HFF-Myc (cell line): ENCODE results near the gene RFT1.

Experiments
- DNase-seq: peaks from one replicate; pipeline ENCODE4 v3.0.0-alpha.2; 2011; ENCODE audit warnings: low read depth; ENCODE audit errors: extremely low read depth
- H3K4me3 ChIP-seq: replicated peaks from 2 replicates; pipeline ENCODE4 v1.5.1; 2011; ENCODE audit warnings: low read depth, mild to moderate bottlenecking, control low read depth, low read length
- TF ChIP-seq, protein P1 (sequence below): IDR thresholded peaks from 2 replicates; pipeline ENCODE4 v1.5.1; 2012; ENCODE audit warnings: mild to moderate bottlenecking, low read depth, low read length, control low read depth; ENCODE audit errors: missing control alignments

RFT1 gene

DNA sequence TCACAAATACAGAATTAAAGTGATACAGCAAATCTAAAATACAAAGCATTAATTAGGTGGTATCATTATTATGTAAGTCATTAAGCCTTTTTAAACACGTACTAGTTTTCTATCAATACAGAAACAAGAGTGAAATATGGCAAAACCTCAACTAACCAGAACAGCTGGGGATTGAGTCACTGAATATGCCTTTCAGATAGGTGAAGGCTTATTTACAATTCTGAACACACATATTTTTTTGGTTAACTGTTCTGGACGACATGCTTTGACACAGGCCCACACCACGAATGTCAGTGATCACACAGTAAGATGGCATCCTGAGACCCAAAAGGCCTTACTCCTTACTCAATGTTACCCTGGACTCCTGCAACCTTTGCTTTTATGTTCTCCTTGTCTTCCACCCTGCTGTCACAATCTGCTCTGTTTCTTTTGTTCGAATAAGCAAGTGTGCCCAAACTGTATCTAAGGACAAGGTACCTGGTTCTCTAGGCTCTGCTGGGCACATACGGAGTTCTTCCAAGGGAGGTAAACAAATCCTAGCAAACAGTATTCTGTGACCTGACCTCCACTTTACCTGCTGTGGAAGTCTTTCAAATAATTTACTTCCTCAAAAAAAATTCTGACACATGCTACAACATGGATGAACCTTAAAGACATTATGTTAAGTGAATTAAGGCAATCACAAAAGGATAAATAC is 91.4 kb downstream of the RFT1 start:
- no peak overlapping the region for H3K4me3 ChIP-seq
- DNase-seq: no peak
- TF ChIP-seq, protein P1, sequence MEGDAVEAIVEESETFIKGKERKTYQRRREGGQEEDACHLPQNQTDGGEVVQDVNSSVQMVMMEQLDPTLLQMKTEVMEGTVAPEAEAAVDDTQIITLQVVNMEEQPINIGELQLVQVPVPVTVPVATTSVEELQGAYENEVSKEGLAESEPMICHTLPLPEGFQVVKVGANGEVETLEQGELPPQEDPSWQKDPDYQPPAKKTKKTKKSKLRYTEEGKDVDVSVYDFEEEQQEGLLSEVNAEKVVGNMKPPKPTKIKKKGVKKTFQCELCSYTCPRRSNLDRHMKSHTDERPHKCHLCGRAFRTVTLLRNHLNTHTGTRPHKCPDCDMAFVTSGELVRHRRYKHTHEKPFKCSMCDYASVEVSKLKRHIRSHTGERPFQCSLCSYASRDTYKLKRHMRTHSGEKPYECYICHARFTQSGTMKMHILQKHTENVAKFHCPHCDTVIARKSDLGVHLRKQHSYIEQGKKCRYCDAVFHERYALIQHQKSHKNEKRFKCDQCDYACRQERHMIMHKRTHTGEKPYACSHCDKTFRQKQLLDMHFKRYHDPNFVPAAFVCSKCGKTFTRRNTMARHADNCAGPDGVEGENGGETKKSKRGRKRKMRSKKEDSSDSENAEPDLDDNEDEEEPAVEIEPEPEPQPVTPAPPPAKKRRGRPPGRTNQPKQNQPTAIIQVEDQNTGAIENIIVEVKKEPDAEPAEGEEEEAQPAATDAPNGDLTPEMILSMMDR: no peak
